Hepatocyte (in vitro differentiated cells): Measurements from ENCODE around the gene LIPC. TPM values are rescaled to one million over a fixed set of nuclear protein-coding genes. Genes with fewer than 3 reads are reported as not detected.

ENCODE experiments used
- DNase-seq: peaks from one replicate; pipeline ENCODE4 v3.0.0-alpha.2; 2016; ENCODE audit warnings: low spot score
- H2AFZ ChIP-seq: fragments of 200-600 bp; sonication (generic); 2 replicates; pipeline ENCODE4 v1.6.0; 2016; ENCODE audit warnings: antibody characterized with exemption, mild to moderate bottlenecking
- H3K27ac ChIP-seq: fragments of 200-600 bp; sonication (generic); 2 replicates; pipeline ENCODE4 v1.5.1; 2016; ENCODE audit warnings: mild to moderate bottlenecking
- H3K27me3 ChIP-seq: fragments of 200-600 bp; sonication (generic); 2 replicates; pipeline ENCODE4 v1.6.1; 2016
- H3K36me3 ChIP-seq: fragments of 200-600 bp; sonication (generic); replicated peaks from 2 replicates; pipeline ENCODE4 v1.5.1; 2016; ENCODE audit warnings: low read depth; ENCODE audit not compliant: insufficient read depth
- H3K4me1 ChIP-seq: fragments of 200-600 bp; sonication (generic); 2 replicates; pipeline ENCODE4 v1.5.1; 2016; ENCODE audit warnings: mild to moderate bottlenecking, moderate library complexity; ENCODE audit not compliant: insufficient read depth
- H3K4me2 ChIP-seq: fragments of 200-600 bp; sonication (generic); 2 replicates; pipeline ENCODE4 v1.6.0; 2016
- H3K4me3 ChIP-seq: fragments of 200-600 bp; sonication (generic); 2 replicates; pipeline ENCODE4 v1.5.1; 2016; ENCODE audit warnings: mild to moderate bottlenecking
- H3K79me2 ChIP-seq: fragments of 200-600 bp; sonication (generic); 2 replicates; pipeline ENCODE4 v1.6.0; 2017; ENCODE audit warnings: mild to moderate bottlenecking
- H3K9me2 ChIP-seq: fragments of 200-600 bp; sonication (generic); replicated peaks from 2 replicates; pipeline ENCODE4 v1.6.0; 2017; ENCODE audit warnings: mild to moderate bottlenecking; ENCODE audit not compliant: insufficient read depth
- H3K9me3 ChIP-seq: fragments of 200-600 bp; sonication (generic); 2 replicates; pipeline ENCODE4 v1.5.1; 2016; ENCODE audit warnings: low read depth, mild to moderate bottlenecking
- H4K20me1 ChIP-seq: fragments of 200-600 bp; sonication (generic); 2 replicates; pipeline ENCODE4 v1.6.0; 2016; ENCODE audit warnings: mild to moderate bottlenecking; ENCODE audit not compliant: insufficient read depth, poor library complexity, severe bottlenecking
- EZH2 ChIP-seq: fragments of 200-600 bp; sonication (generic); IDR thresholded peaks from 2 replicates; pipeline ENCODE4 v1.6.1; 2016; ENCODE audit warnings: antibody characterized with exemption, mild to moderate bottlenecking, borderline replicate concordance
- EZH2phosphoT487 ChIP-seq: fragments of 200-600 bp; sonication (generic); IDR thresholded peaks from one replicate; pipeline ENCODE4 v1.6.1; 2018; ENCODE audit warnings: antibody characterized with exemption, mild to moderate bottlenecking, low read depth, moderate library complexity; ENCODE audit not compliant: unreplicated experiment, severe bottlenecking
- WGBS: methylation state at CpG from one replicate; pipeline ENCODE4 v1.1.6; 2016; ENCODE audit warnings: low lambda C conversion rate; ENCODE audit errors: missing lambda C conversion rate; 5-methylcytosine and 5-hydroxymethylcytosine counted together
- polyA plus RNA-seq: library from polyadenylated mRNA; unstranded; fragments of >200 nt; fragmentation: Nextera tagmentation; extraction: Ambion mirVana; gene quantifications from 2 replicates; pipeline ENCODE4 v1.2.1, GENCODE V29; 2016
- total RNA-seq: library from RNA; depleted of rRNA; stranded (reverse); fragments of >200 nt; gene quantifications from 2 replicates; pipeline ENCODE4 v1.2.3, GENCODE V29; 2014
- TF ChIP-seq, protein P1 (sequence below): fragments of 200-600 bp; sonication (generic); IDR thresholded peaks from 2 replicates; pipeline ENCODE4 v1.5.1; 2016; ENCODE audit warnings: antibody characterized with exemption, mild to moderate bottlenecking; ENCODE audit not compliant: poor library complexity

The LIPC gene
- total and polyA plus RNA-seq, 2 experiments from 2014 or later: 37.0 to 64.8 TPM

GRCh38 chr15:58501636-58502188 is 69.9 kb downstream of the LIPC start:
- Histone ChIP-seq H3K4me2 (no peak overlapping the region), H3K79me2 (no peaks in the 10 kb centered on the region), H3K9me3 (no peaks in the 10 kb centered on the region), H3K4me3 (no peak overlapping the region), H2AFZ (no peak overlapping the region), H4K20me1 (no peaks in the 10 kb centered on the region), H3K36me3 (no peaks in the 10 kb centered on the region), H3K4me1 (no peaks in the 10 kb centered on the region), H3K27ac (no peak overlapping the region), H3K9me2 (no peaks in the 10 kb centered on the region), H3K27me3 (no peaks in the 10 kb centered on the region)
- no peak for DNase-seq
- TF ChIP-seq EZH2: no peak
- no peak for TF ChIP-seq EZH2phosphoT487
- TF ChIP-seq, protein P1, sequence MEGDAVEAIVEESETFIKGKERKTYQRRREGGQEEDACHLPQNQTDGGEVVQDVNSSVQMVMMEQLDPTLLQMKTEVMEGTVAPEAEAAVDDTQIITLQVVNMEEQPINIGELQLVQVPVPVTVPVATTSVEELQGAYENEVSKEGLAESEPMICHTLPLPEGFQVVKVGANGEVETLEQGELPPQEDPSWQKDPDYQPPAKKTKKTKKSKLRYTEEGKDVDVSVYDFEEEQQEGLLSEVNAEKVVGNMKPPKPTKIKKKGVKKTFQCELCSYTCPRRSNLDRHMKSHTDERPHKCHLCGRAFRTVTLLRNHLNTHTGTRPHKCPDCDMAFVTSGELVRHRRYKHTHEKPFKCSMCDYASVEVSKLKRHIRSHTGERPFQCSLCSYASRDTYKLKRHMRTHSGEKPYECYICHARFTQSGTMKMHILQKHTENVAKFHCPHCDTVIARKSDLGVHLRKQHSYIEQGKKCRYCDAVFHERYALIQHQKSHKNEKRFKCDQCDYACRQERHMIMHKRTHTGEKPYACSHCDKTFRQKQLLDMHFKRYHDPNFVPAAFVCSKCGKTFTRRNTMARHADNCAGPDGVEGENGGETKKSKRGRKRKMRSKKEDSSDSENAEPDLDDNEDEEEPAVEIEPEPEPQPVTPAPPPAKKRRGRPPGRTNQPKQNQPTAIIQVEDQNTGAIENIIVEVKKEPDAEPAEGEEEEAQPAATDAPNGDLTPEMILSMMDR: no peak
- WGBS: 81% methylated on average over 4 of the region's 4 CpGs

DNA sequence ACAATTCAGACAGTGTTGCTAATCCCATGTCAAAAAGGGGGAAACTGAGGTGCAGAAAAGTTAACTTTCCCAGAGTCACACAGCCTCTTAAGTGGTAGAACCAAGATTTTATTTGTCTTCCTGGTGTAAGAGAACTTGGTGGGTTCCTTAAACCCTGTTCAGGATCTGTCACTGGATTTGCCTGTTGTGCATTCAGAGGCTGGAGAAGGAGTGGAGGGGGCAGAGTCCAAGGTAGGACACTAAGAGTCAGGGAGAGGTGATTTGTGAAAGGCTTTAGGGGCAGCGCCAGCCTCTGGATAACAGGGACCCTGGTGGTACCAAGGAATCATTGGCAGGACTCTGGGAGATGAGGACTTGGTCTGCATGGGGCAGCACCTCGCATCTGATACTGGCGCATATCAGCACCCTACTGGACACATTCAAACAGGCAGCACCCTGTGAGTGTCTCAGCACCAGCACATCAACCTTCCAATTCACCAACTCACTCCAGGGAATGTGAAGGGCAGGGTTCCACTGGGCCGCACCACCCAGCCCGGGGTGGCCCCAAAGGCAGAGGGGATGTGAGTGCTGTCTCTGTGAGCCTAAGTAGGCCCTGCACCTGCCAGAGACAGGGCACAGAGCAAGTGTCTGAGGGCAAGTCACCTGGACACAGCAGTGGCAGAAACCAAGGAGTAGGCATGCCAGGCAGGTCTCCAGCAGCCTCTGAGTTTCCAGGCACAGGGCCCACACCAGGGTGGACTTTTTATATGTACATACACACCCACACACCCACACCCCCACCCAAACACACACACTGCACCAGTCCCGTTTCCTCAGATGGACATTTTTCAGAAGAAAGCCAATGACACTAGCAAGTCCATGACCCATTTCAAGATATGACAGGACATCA is 71.6 kb downstream of the LIPC start:
- Histone ChIP-seq H3K27ac (no peak overlapping the region), H3K4me2 (no peak overlapping the region), H3K9me2 (no peaks in the 10 kb centered on the region), H3K36me3 (no peaks in the 10 kb centered on the region), H3K79me2 (no peaks in the 10 kb centered on the region), H2AFZ (no peak overlapping the region), H3K4me3 (no peak overlapping the region), H4K20me1 (no peaks in the 10 kb centered on the region), H3K27me3 (no peaks in the 10 kb centered on the region), H3K4me1 (no peaks in the 10 kb centered on the region), H3K9me3 (no peaks in the 10 kb centered on the region)
- TF ChIP-seq EZH2: no peak
- no peak for DNase-seq
- 93% methylated on average over 6 of the region's 6 CpGs for WGBS

GRCh38 chr15:58504674-58505234 is 73.0 kb downstream of the LIPC start:
- no peak for DNase-seq
- no peaks in the 10 kb centered on the region for H3K9me2 ChIP-seq
- H3K4me3 ChIP-seq: no peak overlapping the region
- TF ChIP-seq, protein P1: no peak
- TF ChIP-seq EZH2 (no peak), EZH2phosphoT487 (no peak)
- no peak overlapping the region for H3K4me2 ChIP-seq
- WGBS: 91% methylated on average over 6 of the region's 6 CpGs
- H3K27ac ChIP-seq: no peak overlapping the region
- no peaks in the 10 kb centered on the region for H3K4me1 ChIP-seq
- H4K20me1 ChIP-seq: no peaks in the 10 kb centered on the region
- H2AFZ ChIP-seq: no peak overlapping the region
- H3K36me3 ChIP-seq: no peaks in the 10 kb centered on the region
- no peaks in the 10 kb centered on the region for H3K9me3 ChIP-seq
- H3K27me3 ChIP-seq: no peaks in the 10 kb centered on the region
- no peaks in the 10 kb centered on the region for H3K79me2 ChIP-seq

GRCh38 chr15:58505581-58505980 is 73.8 kb downstream of the LIPC start:
- H3K27me3 ChIP-seq: no peaks in the 10 kb centered on the region
- WGBS: 92% methylated on average over 7 of the region's 7 CpGs
- no peak overlapping the region for H3K4me2 ChIP-seq
- H3K27ac ChIP-seq: no peak overlapping the region
- DNase-seq: no peak
- TF ChIP-seq EZH2 (no peak), EZH2phosphoT487 (no peak)
- TF ChIP-seq, protein P1: no peak
- no peaks in the 10 kb centered on the region for H3K36me3 ChIP-seq
- H3K4me1 ChIP-seq: no peaks in the 10 kb centered on the region
- no peak overlapping the region for H2AFZ ChIP-seq
- H4K20me1 ChIP-seq: no peaks in the 10 kb centered on the region
- no peak overlapping the region for H3K4me3 ChIP-seq
- no peaks in the 10 kb centered on the region for H3K79me2 ChIP-seq
- H3K9me2 ChIP-seq: no peaks in the 10 kb centered on the region
- no peaks in the 10 kb centered on the region for H3K9me3 ChIP-seq
